H1 (cell line): ENCODE data around the gene PHACTR2. TPM values are rescaled to one million over a fixed set of nuclear protein-coding genes. Genes with fewer than 3 reads are reported as not detected.

Experiments used
- CTCF ChIA-PET: fragments of 300-600 bp; sonication (Branson Sonifier 250); formaldehyde crosslinking; loops from one replicate; lab custom pipeline; 2021; ENCODE audit not compliant: partially characterized antibody; lab: Charles Lee
- POLR2A ChIA-PET: fragments of 300-600 bp; sonication (Branson Sonifier 250); formaldehyde crosslinking; loops from one replicate; lab custom pipeline; 2021; ENCODE audit warnings: inconsistent platforms; ENCODE audit not compliant: partially characterized antibody; lab: Charles Lee
- DNase-seq, 2 experiments: peaks; one replicate each; pipeline versions ENCODE4 v3.0.0 to v3.0.0-alpha.2; 2010 to 2022; ENCODE audit warnings: low spot score in 2 of 2, low read depth in 1 of 2, mixed read lengths in 1 of 2
- FAIRE-seq: peaks from 2 replicates; lab custom pipeline; 2011; peaks lifted over from hg19 to GRCh38; lab: Jason Lieb, UNC
- H2AFZ ChIP-seq: 2 replicates; pipeline ENCODE4 v1.8.1; 2012; ENCODE audit warnings: low read length, inconsistent platforms
- H2AK5ac ChIP-seq: 2 replicates; pipeline ENCODE4 v1.6.1; 2013; ENCODE audit warnings: low read depth, low read length
- H2BK120ac ChIP-seq: replicated peaks from 2 replicates; pipeline ENCODE3; 2013; ENCODE audit warnings: low read depth, low read length, inconsistent platforms
- H2BK12ac ChIP-seq: 2 replicates; pipeline ENCODE4 v1.6.1; 2013; ENCODE audit warnings: low read depth, low read length
- H2BK15ac ChIP-seq: 2 replicates; pipeline ENCODE4 v1.6.1; 2013; ENCODE audit warnings: low read length
- H2BK20ac ChIP-seq: 2 replicates; pipeline ENCODE4 v1.6.1; 2013; ENCODE audit warnings: low read length
- H2BK5ac ChIP-seq: 2 replicates; pipeline ENCODE4 v1.6.1; 2013; ENCODE audit warnings: low read depth, low read length
- H3K14ac ChIP-seq: 2 replicates; pipeline ENCODE4 v1.6.1; 2013; ENCODE audit warnings: inconsistent platforms; ENCODE audit not compliant: insufficient read length
- H3K18ac ChIP-seq: 2 replicates; pipeline ENCODE4 v1.6.1; 2013; ENCODE audit warnings: low read length; ENCODE audit errors: extremely low read depth
- H3K23ac ChIP-seq: 2 replicates; pipeline ENCODE4 v1.6.1; 2013; ENCODE audit warnings: inconsistent platforms; ENCODE audit not compliant: insufficient read length
- H3K23me2 ChIP-seq: 2 replicates; pipeline ENCODE4 v1.6.1; 2013; ENCODE audit warnings: low read depth, low read length
- H3K27ac ChIP-seq: 2 replicates; pipeline ENCODE4 v1.6.1; 2011; ENCODE audit warnings: low read depth, low read length, inconsistent platforms
- H3K27me3 ChIP-seq, 4 experiments: replicated peaks in 1 of 4; 1 replicate in 1 of 4; 2 replicates in 3 of 4; pipeline versions ENCODE4 v1.6.1 to v1.8.1; 2011 to 2013; ENCODE audit warnings: low read length in 3 of 4, mild to moderate bottlenecking in 3 of 4, inconsistent platforms in 2 of 4, mixed read lengths in 2 of 4, moderate library complexity in 1 of 4; ENCODE audit not compliant: control insufficient read depth in 3 of 4, insufficient read depth in 3 of 4; ENCODE audit errors: extremely low read depth in 1 of 4
- H3K36me3 ChIP-seq, 4 experiments: 2 replicates each; pipeline versions ENCODE4 v1.6.1 to v1.8.1; 2011 to 2013; ENCODE audit warnings: mild to moderate bottlenecking in 4 of 4, low read length in 3 of 4, moderate library complexity in 2 of 4, control low read depth in 1 of 4, inconsistent platforms in 1 of 4; ENCODE audit not compliant: insufficient read depth in 4 of 4, control insufficient read depth in 2 of 4
- H3K4ac ChIP-seq: replicated peaks from 2 replicates; pipeline ENCODE3; 2013; ENCODE audit warnings: low read length, low read depth, mixed read lengths, inconsistent platforms; ENCODE audit not compliant: insufficient read length
- H3K4me1 ChIP-seq, 4 experiments: replicated peaks in 1 of 4; 1 replicate in 1 of 4; 2 replicates in 3 of 4; pipeline versions ENCODE4 v1.6.1 to v1.8.1; 2011 to 2013; ENCODE audit warnings: low read length in 3 of 4, inconsistent platforms in 2 of 4, mixed read lengths in 1 of 4; ENCODE audit not compliant: insufficient read depth in 4 of 4, control insufficient read depth in 3 of 4
- H3K4me2 ChIP-seq, 2 experiments: 2 replicates each; pipeline versions ENCODE4 v1.6.1 to v1.8.1; 2011 to 2013; ENCODE audit warnings: low read depth in 2 of 2, low read length in 2 of 2, control low read depth in 1 of 2, inconsistent platforms in 1 of 2, mild to moderate bottlenecking in 1 of 2; ENCODE audit not compliant: insufficient read depth in 1 of 2
- H3K4me3 ChIP-seq, 4 experiments: fragments of 200-600, 300-600 bp in 1 of 4; sonication (generic), shearing (Covaris generic), sonication (Bioruptor Twin) in 1 of 4; 2 replicates each; pipeline versions ENCODE4 v1.5.1 to v1.8.1; 2011 to 2016; ENCODE audit warnings: low read length in 4 of 4, low read depth in 3 of 4, control low read depth in 2 of 4, inconsistent platforms in 2 of 4, mild to moderate bottlenecking in 2 of 4, mixed read lengths in 1 of 4, moderate library complexity in 1 of 4; ENCODE audit not compliant: insufficient read depth in 2 of 4; ENCODE audit errors: extremely low read depth in 1 of 4
- H3K56ac ChIP-seq: replicated peaks from 2 replicates; pipeline ENCODE3; 2013; ENCODE audit warnings: low read depth, mild to moderate bottlenecking, mixed read lengths, low read length, inconsistent platforms; ENCODE audit not compliant: insufficient read length
- H3K79me1 ChIP-seq: 2 replicates; pipeline ENCODE4 v1.6.1; 2013; ENCODE audit warnings: low read depth, low read length, control low read depth
- H3K79me2 ChIP-seq, 2 experiments: 2 replicates each; pipeline versions ENCODE4 v1.6.1 to v1.8.1; 2012 to 2013; ENCODE audit warnings: low read length in 2 of 2, mild to moderate bottlenecking in 2 of 2, inconsistent platforms in 1 of 2; ENCODE audit not compliant: insufficient read depth in 2 of 2, control insufficient read depth in 1 of 2
- H3K9ac ChIP-seq, 4 experiments: replicated peaks in 1 of 4; 1 replicate in 1 of 4; 2 replicates in 3 of 4; pipeline versions ENCODE4 v1.6.1 to v1.8.1; 2011 to 2013; ENCODE audit warnings: low read depth in 3 of 4, low read length in 3 of 4, control low read depth in 2 of 4, mild to moderate bottlenecking in 2 of 4, moderate library complexity in 2 of 4, inconsistent platforms in 1 of 4; ENCODE audit errors: extremely low read depth in 1 of 4
- H3K9me3 ChIP-seq, 2 experiments: 2 replicates each; pipeline versions ENCODE4 v1.6.1 to v1.8.1; 2012 to 2013; ENCODE audit warnings: mild to moderate bottlenecking in 2 of 2, moderate library complexity in 2 of 2, control low read depth in 1 of 2, inconsistent platforms in 1 of 2, low read depth in 1 of 2, low read length in 1 of 2, mixed read lengths in 1 of 2; ENCODE audit not compliant: insufficient read depth in 2 of 2
- H4K20me1 ChIP-seq, 2 experiments: replicated peaks in 1 of 2; 2 replicates each; pipeline versions ENCODE3 to v1.8.1; 2011 to 2013; ENCODE audit warnings: inconsistent platforms in 2 of 2, low read length in 2 of 2, mild to moderate bottlenecking in 1 of 2; ENCODE audit not compliant: insufficient read depth in 2 of 2, control insufficient read depth in 1 of 2
- H4K5ac ChIP-seq: 2 replicates; pipeline ENCODE4 v1.6.1; 2013; ENCODE audit warnings: low read length, low read depth, mixed read lengths, inconsistent platforms; ENCODE audit not compliant: insufficient read length
- H4K8ac ChIP-seq: 2 replicates; pipeline ENCODE4 v1.8.0; 2013; ENCODE audit warnings: mild to moderate bottlenecking, moderate library complexity, low read length, inconsistent platforms; ENCODE audit not compliant: insufficient read depth; ENCODE audit errors: extremely low read depth
- H4K91ac ChIP-seq: replicated peaks from 2 replicates; pipeline ENCODE3; 2013; ENCODE audit warnings: low read length, mixed read lengths, inconsistent platforms; ENCODE audit not compliant: insufficient read length
- ASH2L ChIP-seq: fragments of 200-600, 300-600 bp; sonication (generic); IDR thresholded peaks from one replicate; pipeline ENCODE4 v1.7.1; 2017; ENCODE audit warnings: low read length
- CBX8 ChIP-seq: fragments of 300-800, 300-1000 bp; sonication (generic); IDR thresholded peaks from 2 replicates; pipeline ENCODE4 v1.7.1; 2016; ENCODE audit warnings: low read depth, low read length, borderline replicate concordance
- FOSL1 ChIP-seq: IDR thresholded peaks from 2 replicates; pipeline ENCODE4 v1.6.1; 2011; ENCODE audit warnings: mild to moderate bottlenecking, low read depth, low read length, moderate library complexity; ENCODE audit not compliant: insufficient read depth
- GTF2F1 ChIP-seq: IDR thresholded peaks from 2 replicates; pipeline ENCODE4 v1.6.1; 2012; ENCODE audit warnings: low read depth, low read length, improper control_type of control experiment, borderline replicate concordance
- HDAC2 ChIP-seq, 2 experiments: fragments of 300-600 bp in 1 of 2; sonication (generic) in 1 of 2; IDR thresholded peaks; 2 replicates each; pipeline ENCODE4 v1.6.1; 2011 to 2012; ENCODE audit warnings: low read depth in 2 of 2, low read length in 2 of 2, mild to moderate bottlenecking in 2 of 2, moderate library complexity in 2 of 2, borderline replicate concordance in 1 of 2, inconsistent platforms in 1 of 2
- MAX ChIP-seq: IDR thresholded peaks from 2 replicates; pipeline ENCODE4 v1.6.1; 2012; ENCODE audit warnings: inconsistent platforms
- RBBP5 ChIP-seq: IDR thresholded peaks from 2 replicates; pipeline ENCODE4 v1.7.1; 2012; ENCODE audit warnings: low read depth, mild to moderate bottlenecking, inconsistent platforms, low read length, moderate library complexity, borderline replicate concordance
- RNF2 ChIP-seq: fragments of 200-900, 300-1000 bp; sonication (generic); IDR thresholded peaks from 2 replicates; pipeline ENCODE4 v1.7.1; 2016; ENCODE audit warnings: borderline replicate concordance, low read depth, mild to moderate bottlenecking, antibody characterized with exemption, low read length; ENCODE audit not compliant: poor library complexity, severe bottlenecking; ENCODE audit errors: missing control alignments
- RXRA ChIP-seq: IDR thresholded peaks from 2 replicates; pipeline ENCODE4 v1.6.1; 2011; ENCODE audit warnings: low read depth, mild to moderate bottlenecking, low read length, moderate library complexity; ENCODE audit not compliant: insufficient read depth
- SRF ChIP-seq: IDR thresholded peaks from 2 replicates; pipeline ENCODE4 v1.6.1; 2011; ENCODE audit warnings: mild to moderate bottlenecking, low read depth, low read length, moderate library complexity
- SUZ12 ChIP-seq: fragments of 200-600 bp; sonication (generic); IDR thresholded peaks from 2 replicates; pipeline ENCODE4 v1.6.1; 2012; ENCODE audit warnings: mild to moderate bottlenecking, inconsistent platforms, low read length, moderate library complexity, mixed read lengths
- TAF1 ChIP-seq: IDR thresholded peaks from 2 replicates; pipeline ENCODE4 v1.6.1; 2011; ENCODE audit warnings: mild to moderate bottlenecking, low read depth, low read length
- TAF7 ChIP-seq: optimal IDR thresholded peaks from 2 replicates; pipeline ENCODE3; 2011; ENCODE audit warnings: low read depth, mild to moderate bottlenecking, inconsistent platforms, low read length, moderate library complexity, borderline replicate concordance
- WGBS, 2 experiments: shearing (Covaris generic) in 1 of 2; methylation state at CpG; one replicate each; pipeline versions ENCODE4 v1.1.6 to v1.1.7; 2013 to 2015; ENCODE audit warnings: low lambda C conversion rate in 2 of 2, mixed read lengths in 2 of 2, inconsistent platforms in 1 of 2, low coverage in 1 of 2, missing lambda C conversion rate in 1 of 2; ENCODE audit not compliant: insufficient replicate concordance in 2 of 2, insufficient coverage in 1 of 2, insufficient read length in 1 of 2; ENCODE audit errors: extremely low coverage in 1 of 2, missing lambda C conversion rate in 1 of 2; 5-methylcytosine and 5-hydroxymethylcytosine counted together
- polyA plus RNA-seq, 7 experiments: library from polyadenylated mRNA; depleted of rRNA in 3 of 7; stranded (reverse) in 5 of 7; unstranded in 2 of 7; fragments of >200 nt in 5 of 7; fragments of 200-250 nt in 2 of 7; gene quantifications; 1 replicate in 5 of 7; 2 replicates in 1 of 7; 4 replicates in 1 of 7; pipeline versions ENCODE4 v1.2.1 to v1.2.3, GENCODE V29; 2011 to 2013; ENCODE audit warnings: missing spikeins in 2 of 7, mixed read lengths in 2 of 7
- total RNA-seq: library from RNA; stranded (reverse); fragmentation: NEBNext Ultra II Directional; extraction: Animal tissue kit (Norgen Biotek cat#: 25700); gene quantifications from 2 replicates; pipeline ENCODE4 v1.2.1, GENCODE V29; 2021

PHACTR2 gene
- total and polyA plus RNA-seq, 2 of the 8 experiments (the other 6 are each of a cell fraction or from before 2014, with no cell fraction given) = 16.9 to 131 TPM

GRCh38 chr6:143810745-143811144, 133.0 kb downstream of the PHACTR2 start:
- no peak overlapping the region for H2AK5ac ChIP-seq
- CTCF ChIA-PET = interaction anchor here (0.7 to 1.8 kb wide), 2 partner anchors 129 to 281 kb away, joined by 3 to 4 read pairs; no protein-coding TSS in a partner anchor
- TF ChIP-seq SRF (no peak), HDAC2 (IDR thresholded peaks at IDR 0.05; ENCODE audit: borderline replicate concordance in 1 of 2, low read depth in 2 of 2, low read length in 2 of 2) (no peak), RBBP5 (no peak), GTF2F1 (no peak), RXRA (no peak), TAF7 (no peak), SUZ12 (no peak), TAF1 (no peak), FOSL1 (no peak), MAX (no peak), RNF2 (no peak), ASH2L (no peak), CBX8 (no peak)

More at GRCh38 chr6:143810745-143811144, 133.0 kb downstream of the PHACTR2 start:
- no peak overlapping the region for H3K56ac ChIP-seq
- H3K9ac ChIP-seq = no peak overlapping the region
- no peak overlapping the region for H3K14ac ChIP-seq
- H4K91ac ChIP-seq = no peak overlapping the region
- no peaks in the 10 kb centered on the region for H3K23me2 ChIP-seq
- no peak overlapping the region for H2AFZ ChIP-seq
- no peak overlapping the region for H3K18ac ChIP-seq
- no peak overlapping the region for H3K27ac ChIP-seq
- FAIRE-seq = no peak
- H4K5ac ChIP-seq = no peak overlapping the region
- no peaks in the 10 kb centered on the region for H3K79me1 ChIP-seq
- H3K23ac ChIP-seq = no peak overlapping the region
- WGBS, 2 experiments = 88% methylated on average over 2 of the region's 2 CpGs; no CpG with 5 or more reads in 1 of the 2 experiments
- no peak overlapping the region for H2BK15ac ChIP-seq
- H3K79me2 ChIP-seq = no peaks in the 10 kb centered on the region
- no peak overlapping the region for H3K4me2 ChIP-seq
- POLR2A ChIA-PET = no interaction called here
- H3K4ac ChIP-seq = no peak overlapping the region
- no peak overlapping the region for H2BK20ac ChIP-seq
- no peaks in the 10 kb centered on the region for H4K20me1 ChIP-seq
- no peak overlapping the region for H2BK5ac ChIP-seq
- H4K8ac ChIP-seq = no peak overlapping the region
- H3K36me3 ChIP-seq = peaks cover 0 to 29% (median 14%) of the 10 kb centered on the region in 4 experiments; a peak in 6 of 8 replicates
- H2BK120ac ChIP-seq = no peak overlapping the region
- no peak overlapping the region for H3K4me3 ChIP-seq
- DNase-seq = no peak
- no peaks in the 10 kb centered on the region for H3K27me3 ChIP-seq
- H3K4me1 ChIP-seq = no peaks in the 10 kb centered on the region
- H3K9me3 ChIP-seq = no peaks in the 10 kb centered on the region
- no peak overlapping the region for H2BK12ac ChIP-seq
